Stimulated activated CD8-positive, alpha-beta memory T cell treated with anti-CD3 and anti-CD28 coated beads, Interleukin-4, amount 100 ng/mL, for 48 hours (primary cell): Measurements from ENCODE around the gene ZNF486.
"Not testable (repeated sequence)": the region's sequence is repeated elsewhere in the genome, so short reads cannot be mapped to it uniquely, and the experiment has no call there.

Experiments
- DNase-seq: peaks from one replicate; pipeline ENCODE4 v3.0.0-alpha.2; 2020

ZNF486 gene

GRCh38 chr19:20167020-20167644, at the start of gene ZNF486:
TSS of gene ZNF486 (plus strand) at chr19:20167214. CDS start at chr19:20167331, 117 bp downstream.
- DNase-seq, result peak; percentile 91

GRCh38 chr19:20118064-20118839, 48.8 kb upstream of the ZNF486 start:
- not testable (repeated sequence) for DNase-seq

GRCh38 chr19:20124879-20125278, 42.1 kb upstream of the ZNF486 start:
- no peak for DNase-seq

- DNase-seq, result not testable (repeated sequence)
These were observed 34.1 kb upstream of the ZNF486 start for GRCh38 chr19:20132933-20133332.

- not testable (repeated sequence) for DNase-seq
These were observed 29.3 kb upstream of the ZNF486 start for GRCh38 chr19:20137714-20138113.

GRCh38 chr19:20151617-20152145, 15.3 kb upstream of the ZNF486 start:
- DNase-seq, result no peak

- not testable (repeated sequence) for DNase-seq
These were observed 14.5 kb upstream of the ZNF486 start for GRCh38 chr19:20152506-20152905.

GRCh38 chr19:20153281-20153680, 13.7 kb upstream of the ZNF486 start:
- no peak for DNase-seq

GRCh38 chr19:20154636-20155035, 12.4 kb upstream of the ZNF486 start:
- no peak for DNase-seq

- no peak for DNase-seq
These were observed 4.2 kb upstream of the ZNF486 start for GRCh38 chr19:20162821-20163220.

- no peak for DNase-seq
These were observed 2.6 kb upstream of the ZNF486 start for GRCh38 chr19:20164456-20164855.

GRCh38 chr19:20165971-20166592, 932 bp upstream of the ZNF486 start:
- no peak for DNase-seq

- DNase-seq, result no peak
These were observed 673 bp downstream of the ZNF486 start for GRCh38 chr19:20167651-20168122.

- DNase-seq, result no peak
These were observed 4.3 kb downstream of the ZNF486 start for GRCh38 chr19:20171285-20171684.

GRCh38 chr19:20175848-20176247, 8.8 kb downstream of the ZNF486 start:
- DNase-seq, result not testable (repeated sequence)

- DNase-seq, result not testable (repeated sequence)
These were observed 12.9 kb downstream of the ZNF486 start for GRCh38 chr19:20179956-20180355.

GRCh38 chr19:20182222-20182785, 15.3 kb downstream of the ZNF486 start:
- no peak for DNase-seq

- DNase-seq, result no peak
These were observed 19.2 kb downstream of the ZNF486 start for GRCh38 chr19:20186174-20186573.

GRCh38 chr19:20197747-20198146, 30.7 kb downstream of the ZNF486 start:
- DNase-seq, result no peak

- DNase-seq, result no peak
These were observed 42.0 kb downstream of the ZNF486 start for GRCh38 chr19:20209051-20209450.

GRCh38 chr19:20214366-20214765, 47.4 kb downstream of the ZNF486 start:
- DNase-seq, result not testable (repeated sequence)

GRCh38 chr19:20221605-20222004, 54.6 kb downstream of the ZNF486 start:
- DNase-seq, result not testable (repeated sequence)

- DNase-seq, result no peak
These were observed 66.1 kb downstream of the ZNF486 start for GRCh38 chr19:20233105-20233504.
